H1 (cell line): Measurements from ENCODE around the gene NCAPG2. TPM values are rescaled to one million over a fixed set of nuclear protein-coding genes. Genes with fewer than 3 reads are reported as not detected.

ENCODE experiments used
- CTCF ChIA-PET: fragments of 300-600 bp; sonication (Branson Sonifier 250); formaldehyde crosslinking; loops from one replicate; lab custom pipeline; 2021; ENCODE audit not compliant: partially characterized antibody; lab: Charles Lee
- POLR2A ChIA-PET: fragments of 300-600 bp; sonication (Branson Sonifier 250); formaldehyde crosslinking; loops from one replicate; lab custom pipeline; 2021; ENCODE audit warnings: inconsistent platforms; ENCODE audit not compliant: partially characterized antibody; lab: Charles Lee
- DNase-seq, 2 experiments: peaks; one replicate each; pipeline versions ENCODE4 v3.0.0 to v3.0.0-alpha.2; 2010 to 2022; ENCODE audit warnings: low spot score in 2 of 2, low read depth in 1 of 2, mixed read lengths in 1 of 2
- FAIRE-seq: peaks from 2 replicates; lab custom pipeline; 2011; peaks lifted over from hg19 to GRCh38; lab: Jason Lieb, UNC
- H2AFZ ChIP-seq: 2 replicates; pipeline ENCODE4 v1.8.1; 2012; ENCODE audit warnings: low read length, inconsistent platforms
- H2AK5ac ChIP-seq: 2 replicates; pipeline ENCODE4 v1.6.1; 2013; ENCODE audit warnings: low read depth, low read length
- H2BK120ac ChIP-seq: replicated peaks from 2 replicates; pipeline ENCODE3; 2013; ENCODE audit warnings: low read depth, low read length, inconsistent platforms
- H2BK12ac ChIP-seq: 2 replicates; pipeline ENCODE4 v1.6.1; 2013; ENCODE audit warnings: low read depth, low read length
- H2BK15ac ChIP-seq: 2 replicates; pipeline ENCODE4 v1.6.1; 2013; ENCODE audit warnings: low read length
- H2BK20ac ChIP-seq: 2 replicates; pipeline ENCODE4 v1.6.1; 2013; ENCODE audit warnings: low read length
- H2BK5ac ChIP-seq: 2 replicates; pipeline ENCODE4 v1.6.1; 2013; ENCODE audit warnings: low read depth, low read length
- H3K14ac ChIP-seq: 2 replicates; pipeline ENCODE4 v1.6.1; 2013; ENCODE audit warnings: inconsistent platforms; ENCODE audit not compliant: insufficient read length
- H3K18ac ChIP-seq: 2 replicates; pipeline ENCODE4 v1.6.1; 2013; ENCODE audit warnings: low read length; ENCODE audit errors: extremely low read depth
- H3K23ac ChIP-seq: 2 replicates; pipeline ENCODE4 v1.6.1; 2013; ENCODE audit warnings: inconsistent platforms; ENCODE audit not compliant: insufficient read length
- H3K23me2 ChIP-seq: 2 replicates; pipeline ENCODE4 v1.6.1; 2013; ENCODE audit warnings: low read depth, low read length
- H3K27ac ChIP-seq: 2 replicates; pipeline ENCODE4 v1.6.1; 2011; ENCODE audit warnings: low read depth, low read length, inconsistent platforms
- H3K27me3 ChIP-seq, 4 experiments: replicated peaks in 1 of 4; 1 replicate in 1 of 4; 2 replicates in 3 of 4; pipeline versions ENCODE4 v1.6.1 to v1.8.1; 2011 to 2013; ENCODE audit warnings: low read length in 3 of 4, mild to moderate bottlenecking in 3 of 4, inconsistent platforms in 2 of 4, mixed read lengths in 2 of 4, moderate library complexity in 1 of 4; ENCODE audit not compliant: control insufficient read depth in 3 of 4, insufficient read depth in 3 of 4; ENCODE audit errors: extremely low read depth in 1 of 4
- H3K36me3 ChIP-seq, 4 experiments: 2 replicates each; pipeline versions ENCODE4 v1.6.1 to v1.8.1; 2011 to 2013; ENCODE audit warnings: mild to moderate bottlenecking in 4 of 4, low read length in 3 of 4, moderate library complexity in 2 of 4, control low read depth in 1 of 4, inconsistent platforms in 1 of 4; ENCODE audit not compliant: insufficient read depth in 4 of 4, control insufficient read depth in 2 of 4
- H3K4ac ChIP-seq: replicated peaks from 2 replicates; pipeline ENCODE3; 2013; ENCODE audit warnings: low read length, low read depth, mixed read lengths, inconsistent platforms; ENCODE audit not compliant: insufficient read length
- H3K4me1 ChIP-seq, 4 experiments: replicated peaks in 1 of 4; 1 replicate in 1 of 4; 2 replicates in 3 of 4; pipeline versions ENCODE4 v1.6.1 to v1.8.1; 2011 to 2013; ENCODE audit warnings: low read length in 3 of 4, inconsistent platforms in 2 of 4, mixed read lengths in 1 of 4; ENCODE audit not compliant: insufficient read depth in 4 of 4, control insufficient read depth in 3 of 4
- H3K4me2 ChIP-seq, 2 experiments: 2 replicates each; pipeline versions ENCODE4 v1.6.1 to v1.8.1; 2011 to 2013; ENCODE audit warnings: low read depth in 2 of 2, low read length in 2 of 2, control low read depth in 1 of 2, inconsistent platforms in 1 of 2, mild to moderate bottlenecking in 1 of 2; ENCODE audit not compliant: insufficient read depth in 1 of 2
- H3K4me3 ChIP-seq, 4 experiments: fragments of 200-600, 300-600 bp in 1 of 4; sonication (generic), shearing (Covaris generic), sonication (Bioruptor Twin) in 1 of 4; 2 replicates each; pipeline versions ENCODE4 v1.5.1 to v1.8.1; 2011 to 2016; ENCODE audit warnings: low read length in 4 of 4, low read depth in 3 of 4, control low read depth in 2 of 4, inconsistent platforms in 2 of 4, mild to moderate bottlenecking in 2 of 4, mixed read lengths in 1 of 4, moderate library complexity in 1 of 4; ENCODE audit not compliant: insufficient read depth in 2 of 4; ENCODE audit errors: extremely low read depth in 1 of 4
- H3K56ac ChIP-seq: replicated peaks from 2 replicates; pipeline ENCODE3; 2013; ENCODE audit warnings: low read depth, mild to moderate bottlenecking, mixed read lengths, low read length, inconsistent platforms; ENCODE audit not compliant: insufficient read length
- H3K79me1 ChIP-seq: 2 replicates; pipeline ENCODE4 v1.6.1; 2013; ENCODE audit warnings: low read depth, low read length, control low read depth
- H3K79me2 ChIP-seq, 2 experiments: 2 replicates each; pipeline versions ENCODE4 v1.6.1 to v1.8.1; 2012 to 2013; ENCODE audit warnings: low read length in 2 of 2, mild to moderate bottlenecking in 2 of 2, inconsistent platforms in 1 of 2; ENCODE audit not compliant: insufficient read depth in 2 of 2, control insufficient read depth in 1 of 2
- H3K9ac ChIP-seq, 4 experiments: replicated peaks in 1 of 4; 1 replicate in 1 of 4; 2 replicates in 3 of 4; pipeline versions ENCODE4 v1.6.1 to v1.8.1; 2011 to 2013; ENCODE audit warnings: low read depth in 3 of 4, low read length in 3 of 4, control low read depth in 2 of 4, mild to moderate bottlenecking in 2 of 4, moderate library complexity in 2 of 4, inconsistent platforms in 1 of 4; ENCODE audit errors: extremely low read depth in 1 of 4
- H3K9me3 ChIP-seq, 2 experiments: 2 replicates each; pipeline versions ENCODE4 v1.6.1 to v1.8.1; 2012 to 2013; ENCODE audit warnings: mild to moderate bottlenecking in 2 of 2, moderate library complexity in 2 of 2, control low read depth in 1 of 2, inconsistent platforms in 1 of 2, low read depth in 1 of 2, low read length in 1 of 2, mixed read lengths in 1 of 2; ENCODE audit not compliant: insufficient read depth in 2 of 2
- H4K20me1 ChIP-seq, 2 experiments: replicated peaks in 1 of 2; 2 replicates each; pipeline versions ENCODE3 to v1.8.1; 2011 to 2013; ENCODE audit warnings: inconsistent platforms in 2 of 2, low read length in 2 of 2, mild to moderate bottlenecking in 1 of 2; ENCODE audit not compliant: insufficient read depth in 2 of 2, control insufficient read depth in 1 of 2
- H4K5ac ChIP-seq: 2 replicates; pipeline ENCODE4 v1.6.1; 2013; ENCODE audit warnings: low read length, low read depth, mixed read lengths, inconsistent platforms; ENCODE audit not compliant: insufficient read length
- H4K8ac ChIP-seq: 2 replicates; pipeline ENCODE4 v1.8.0; 2013; ENCODE audit warnings: mild to moderate bottlenecking, moderate library complexity, low read length, inconsistent platforms; ENCODE audit not compliant: insufficient read depth; ENCODE audit errors: extremely low read depth
- H4K91ac ChIP-seq: replicated peaks from 2 replicates; pipeline ENCODE3; 2013; ENCODE audit warnings: low read length, mixed read lengths, inconsistent platforms; ENCODE audit not compliant: insufficient read length
- ASH2L ChIP-seq: fragments of 200-600, 300-600 bp; sonication (generic); IDR thresholded peaks from one replicate; pipeline ENCODE4 v1.7.1; 2017; ENCODE audit warnings: low read length
- BACH1 ChIP-seq: IDR thresholded peaks from 2 replicates; pipeline ENCODE4 v1.6.1; 2012; ENCODE audit warnings: low read length, improper control_type of control experiment
- CREB1 ChIP-seq: IDR thresholded peaks from 2 replicates; pipeline ENCODE4 v1.6.1; 2012; ENCODE audit warnings: inconsistent platforms
- E2F6 ChIP-seq: IDR thresholded peaks from 2 replicates; pipeline ENCODE4 v1.6.1; 2012; ENCODE audit warnings: inconsistent platforms
- EZH2 ChIP-seq: fragments of 200-600 bp; sonication (generic); IDR thresholded peaks from 2 replicates; pipeline ENCODE4 v1.7.1; 2012; ENCODE audit warnings: low read depth, mild to moderate bottlenecking, moderate library complexity, low read length, inconsistent platforms; ENCODE audit not compliant: severe bottlenecking
- GTF2F1 ChIP-seq: IDR thresholded peaks from 2 replicates; pipeline ENCODE4 v1.6.1; 2012; ENCODE audit warnings: low read depth, low read length, improper control_type of control experiment, borderline replicate concordance
- POLR2A ChIP-seq, 2 experiments: IDR thresholded peaks; 1 replicate in 1 of 2; 2 replicates in 1 of 2; pipeline ENCODE4 v1.6.1; 2011; ENCODE audit warnings: low read depth in 2 of 2, low read length in 2 of 2, mild to moderate bottlenecking in 2 of 2; ENCODE audit errors: control extremely low read depth in 1 of 2
- RXRA ChIP-seq: IDR thresholded peaks from 2 replicates; pipeline ENCODE4 v1.6.1; 2011; ENCODE audit warnings: low read depth, mild to moderate bottlenecking, low read length, moderate library complexity; ENCODE audit not compliant: insufficient read depth
- SIN3A ChIP-seq, 2 experiments: IDR thresholded peaks in 1 of 2; conservative IDR thresholded peaks in 1 of 2; 2 replicates each; pipeline ENCODE4 v1.6.1; 2011 to 2012; ENCODE audit warnings: low read length in 2 of 2, improper control_type of control experiment in 1 of 2, low read depth in 1 of 2, mild to moderate bottlenecking in 1 of 2
- SIRT6 ChIP-seq: IDR thresholded peaks from one replicate; pipeline ENCODE4 v1.7.1; 2012; ENCODE audit warnings: low read length, inconsistent platforms
- SP2 ChIP-seq: IDR thresholded peaks from 2 replicates; pipeline ENCODE4 v1.6.1; 2012; ENCODE audit warnings: mild to moderate bottlenecking, low read length, inconsistent platforms
- SUZ12 ChIP-seq: fragments of 200-600 bp; sonication (generic); IDR thresholded peaks from 2 replicates; pipeline ENCODE4 v1.6.1; 2012; ENCODE audit warnings: mild to moderate bottlenecking, inconsistent platforms, low read length, moderate library complexity, mixed read lengths
- TAF1 ChIP-seq: IDR thresholded peaks from 2 replicates; pipeline ENCODE4 v1.6.1; 2011; ENCODE audit warnings: mild to moderate bottlenecking, low read depth, low read length
- YY1 ChIP-seq: IDR thresholded peaks from 2 replicates; pipeline ENCODE4 v1.6.1; 2011; ENCODE audit warnings: low read depth, mild to moderate bottlenecking, low read length
- ZNF274 ChIP-seq: IDR thresholded peaks from 2 replicates; pipeline ENCODE4 v1.7.0; 2012; ENCODE audit warnings: low read length, borderline replicate concordance; ENCODE audit errors: extremely low read depth
- WGBS, 2 experiments: shearing (Covaris generic) in 1 of 2; methylation state at CpG; one replicate each; pipeline versions ENCODE4 v1.1.6 to v1.1.7; 2013 to 2015; ENCODE audit warnings: low lambda C conversion rate in 2 of 2, mixed read lengths in 2 of 2, inconsistent platforms in 1 of 2, low coverage in 1 of 2, missing lambda C conversion rate in 1 of 2; ENCODE audit not compliant: insufficient replicate concordance in 2 of 2, insufficient coverage in 1 of 2, insufficient read length in 1 of 2; ENCODE audit errors: extremely low coverage in 1 of 2, missing lambda C conversion rate in 1 of 2; 5-methylcytosine and 5-hydroxymethylcytosine counted together
- polyA plus RNA-seq, 7 experiments: library from polyadenylated mRNA; depleted of rRNA in 3 of 7; stranded (reverse) in 5 of 7; unstranded in 2 of 7; fragments of >200 nt in 5 of 7; fragments of 200-250 nt in 2 of 7; gene quantifications; 1 replicate in 5 of 7; 2 replicates in 1 of 7; 4 replicates in 1 of 7; pipeline versions ENCODE4 v1.2.1 to v1.2.3, GENCODE V29; 2011 to 2013; ENCODE audit warnings: missing spikeins in 2 of 7, mixed read lengths in 2 of 7
- total RNA-seq: library from RNA; stranded (reverse); fragmentation: NEBNext Ultra II Directional; extraction: Animal tissue kit (Norgen Biotek cat#: 25700); gene quantifications from 2 replicates; pipeline ENCODE4 v1.2.1, GENCODE V29; 2021

The NCAPG2 gene
- total and polyA plus RNA-seq, 2 of the 8 experiments (the other 6 are each of a cell fraction or from before 2014, with no cell fraction given): 49.9 to 119 TPM

- DNase-seq (no peak), FAIRE-seq (peak; percentile 13)
- Histone ChIP-seq H2BK120ac (no peak overlapping the region), H2BK20ac (no peak overlapping the region), H3K9me3 (no peaks in the 10 kb centered on the region), H3K4me3 (no peak overlapping the region), H3K79me1 (no peaks in the 10 kb centered on the region), H3K4ac (no peak overlapping the region), H3K23ac (no peak overlapping the region), H3K27me3 (no peaks in the 10 kb centered on the region), H2BK15ac (no peak overlapping the region), H2BK5ac (no peak overlapping the region), H3K56ac (no peak overlapping the region), H3K27ac (no peak overlapping the region), H3K79me2 (peaks cover 0 to 4% of the 10 kb centered on the region in 2 experiments; a peak in 1 of 4 replicates), H4K20me1 (no peaks in the 10 kb centered on the region), H4K5ac (no peak overlapping the region), H2AK5ac (no peak overlapping the region), H3K18ac (no peak overlapping the region), H4K91ac (no peak overlapping the region), H3K14ac (no peak overlapping the region), H4K8ac (no peak overlapping the region), H2BK12ac (no peak overlapping the region), H3K23me2 (no peaks in the 10 kb centered on the region), H2AFZ (no peak overlapping the region), H3K4me1 (peaks cover 5 to 16% (median 11%) of the 10 kb centered on the region in 4 experiments; a peak in 6 of 7 replicates), H3K36me3 (peaks cover 0 to 7% (median 0%) of the 10 kb centered on the region in 4 experiments; a peak in 3 of 8 replicates), H3K9ac (no peak overlapping the region), H3K4me2 (no peak overlapping the region)
- ChIA-PET CTCF (interaction anchor here (1.1 kb wide), 1 partner anchor 26 kb away, joined by 4 read pairs; no protein-coding TSS in a partner anchor), POLR2A (interaction anchor here (1.6 to 1.7 kb wide), 2 partner anchors 9 to 10 kb away, joined by 3 to 5 read pairs; no protein-coding TSS in a partner anchor)
- WGBS, 2 experiments: 92% methylated on average over 5 of the region's 5 CpGs; no CpG with 5 or more reads in 1 of the 2 experiments
- TF ChIP-seq SIN3A (conservative IDR thresholded peaks at IDR 0.05 in 1 of 2, IDR thresholded peaks at IDR 0.05 in 1 of 2; ENCODE audit: low read depth in 1 of 2, low read length in 2 of 2): no peak
- TF ChIP-seq EZH2: no peak
- no peak for TF ChIP-seq SIRT6
- no peak for TF ChIP-seq ZNF274
- no peak for TF ChIP-seq ASH2L
- no peak for TF ChIP-seq CREB1
- no peak for TF ChIP-seq GTF2F1
- TF ChIP-seq POLR2A (IDR thresholded peaks at IDR 0.05; ENCODE audit: control extremely low read depth in 1 of 2, low read depth in 2 of 2, low read length in 2 of 2): no peak
- TF ChIP-seq TAF1: no peak
- TF ChIP-seq YY1: no peak
- no peak for TF ChIP-seq SP2
- TF ChIP-seq BACH1: no peak
- no peak for TF ChIP-seq E2F6
- TF ChIP-seq RXRA: no peak
- no peak for TF ChIP-seq SUZ12
These were observed 84.2 kb downstream of the NCAPG2 start for GRCh38 chr7:158620418-158620817.
